Adrenal gland (tissue), 5 donors: Measurements from ENCODE around the gene NEURL2.

Experiments
- CTCF ChIP-seq, 6 experiments: fragments of 450-650 bp in 4 of 6; fragments of 200-600 bp in 2 of 6; sonication (generic) in 1 of 6; IDR thresholded peaks; 1 replicate in 5 of 6; 2 replicates in 1 of 6; pipeline versions ENCODE4 v1.5.1 to v1.8.0; 2016 to 2021; ENCODE audit warnings: antibody characterized with exemption in 6 of 6, mild to moderate bottlenecking in 2 of 6, moderate library complexity in 1 of 6
- POLR2A ChIP-seq, 2 donors: fragments of 450-650 bp; IDR thresholded peaks; one replicate each; pipeline ENCODE4 v1.6.1; 2017; ENCODE audit warnings: antibody characterized with exemption in 2 of 2, mild to moderate bottlenecking in 2 of 2, moderate library complexity in 1 of 2
- donor health status: DM: no; HTN: no; CAD: no.

- TF ChIP-seq CTCF (IDR thresholded peaks at IDR 0.05) = no peak
- peak; percentile 28 to 78 for TF ChIP-seq POLR2A (IDR thresholded peaks at IDR 0.05)
Observed at GRCh38 chr20:45857114-45857881, 33.7 kb downstream of the NEURL2 start, which contains the start of the genes ACOT8 and ZSWIM3.
